Adipocyte (in vitro differentiated cells): ENCODE data around the gene CD84.

Experiments used
- DNase-seq: peaks from one replicate; pipeline ENCODE4 v3.0.0-alpha.2; 2015; ENCODE audit warnings: low read depth
- H3K27me3 ChIP-seq: replicated peaks from 2 replicates; pipeline ENCODE4 v1.7.0; 2013; ENCODE audit warnings: mild to moderate bottlenecking, low read length, moderate library complexity; ENCODE audit not compliant: control insufficient read depth, insufficient read depth
- H3K36me3 ChIP-seq: 2 replicates; pipeline ENCODE4 v1.7.0; 2013; ENCODE audit warnings: low read length, mild to moderate bottlenecking, moderate library complexity; ENCODE audit not compliant: control insufficient read depth, insufficient read depth, severe bottlenecking
- H3K4me1 ChIP-seq: 2 replicates; pipeline ENCODE4 v1.7.0; 2013; ENCODE audit warnings: mild to moderate bottlenecking, low read length, moderate library complexity; ENCODE audit not compliant: control insufficient read depth, insufficient read depth
- H3K4me3 ChIP-seq: 2 replicates; pipeline ENCODE4 v1.7.0; 2013; ENCODE audit warnings: mild to moderate bottlenecking, low read length, moderate library complexity
- H3K9ac ChIP-seq: 2 replicates; pipeline ENCODE4 v1.7.0; 2013; ENCODE audit warnings: mild to moderate bottlenecking, low read length, moderate library complexity
- H3K9me3 ChIP-seq: 2 replicates; pipeline ENCODE4 v1.7.0; 2013; ENCODE audit warnings: mild to moderate bottlenecking, low read length, moderate library complexity; ENCODE audit not compliant: control insufficient read depth

Gene CD84

DNA sequence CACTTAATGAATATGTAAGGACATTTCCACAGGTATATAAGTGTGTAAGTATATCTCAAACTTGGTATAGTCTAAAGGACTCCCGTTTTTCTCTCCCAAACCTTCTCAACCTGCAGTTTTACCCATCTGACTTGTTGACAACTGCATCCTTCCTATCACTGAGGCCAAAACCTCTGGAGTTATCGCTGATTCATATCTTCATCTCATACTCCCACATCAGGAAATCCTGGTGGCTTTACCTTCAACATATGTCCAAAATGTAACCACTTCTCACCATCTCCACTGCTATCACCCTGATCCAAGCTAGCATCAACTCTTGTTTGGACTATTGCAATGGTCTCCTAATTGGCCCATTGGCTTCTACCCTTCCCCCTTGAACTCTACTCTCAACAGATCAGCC is 86.7 kb downstream of the CD84 start:
- Histone ChIP-seq H3K4me3 (no peak overlapping the region), H3K9ac (no peak overlapping the region), H3K9me3 (no peaks in the 10 kb centered on the region), H3K27me3 (no peaks in the 10 kb centered on the region), H3K4me1 (no peaks in the 10 kb centered on the region), H3K36me3 (no peaks in the 10 kb centered on the region)
- no peak for DNase-seq

DNA sequence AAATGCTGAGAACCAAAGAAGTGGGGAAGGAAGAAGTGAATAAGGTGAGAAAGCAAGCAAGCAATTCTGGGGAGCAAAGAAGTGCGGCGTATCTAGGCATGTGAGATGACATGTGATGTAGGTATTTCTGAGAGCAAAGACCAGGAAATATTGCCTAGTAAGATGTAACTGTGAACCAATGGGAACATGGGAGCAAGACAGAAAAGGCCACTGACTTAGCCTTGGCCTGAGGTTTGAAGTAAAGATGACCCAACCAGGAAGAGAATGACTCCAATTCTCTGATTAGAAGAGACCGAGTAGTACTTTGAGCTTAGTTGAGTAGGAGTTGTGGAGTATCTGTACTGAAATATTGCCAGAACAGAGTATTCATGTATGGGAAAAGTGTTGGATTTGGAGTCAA is 87.3 kb downstream of the CD84 start:
- Histone ChIP-seq H3K4me3 (no peak overlapping the region), H3K4me1 (no peaks in the 10 kb centered on the region), H3K9me3 (no peaks in the 10 kb centered on the region), H3K27me3 (no peaks in the 10 kb centered on the region), H3K36me3 (no peaks in the 10 kb centered on the region), H3K9ac (no peak overlapping the region)
- no peak for DNase-seq
